Psoas muscle (tissue), 8 donors: ENCODE results near the gene MTUS2. TPM values are rescaled to one million over a fixed set of nuclear protein-coding genes. Genes with fewer than 3 reads are reported as not detected.

Source experiments
- ATAC-seq, 4 donors: fragments of 200-7000 bp; cut with Tn5 transposase; one replicate each; pipeline ENCODE4 v1.9.1; 2020; ENCODE audit warnings: moderate library complexity in 3 of 4, mild to moderate bottlenecking in 2 of 4
- DNase-seq, 2 donors: peaks; one replicate each; pipeline ENCODE4 v3.0.0-alpha.2; 2020
- H3K27ac ChIP-seq: fragments of 200-600 bp; one replicate; pipeline ENCODE4 v1.8.0; 2022
- H3K27me3 ChIP-seq, 3 donors: fragments of 200-600 bp in 1 of 3; one replicate each; pipeline versions ENCODE4 v1.6.1 to v1.8.0; 2013 to 2022; ENCODE audit warnings: low read length in 2 of 3, mild to moderate bottlenecking in 2 of 3, moderate library complexity in 1 of 3; ENCODE audit not compliant: insufficient read depth in 3 of 3
- H3K36me3 ChIP-seq, 2 donors: fragments of 200-600 bp in 1 of 2; one replicate each; pipeline versions ENCODE4 v1.6.1 to v1.8.0; 2013 to 2022; ENCODE audit warnings: low read depth in 1 of 2, mild to moderate bottlenecking in 1 of 2, moderate library complexity in 1 of 2; ENCODE audit not compliant: insufficient read depth in 1 of 2
- H3K4me1 ChIP-seq: fragments of 200-600 bp; one replicate; pipeline ENCODE4 v1.8.0; 2022
- H3K4me3 ChIP-seq: fragments of 200-600 bp; one replicate; pipeline ENCODE4 v1.8.0; 2022; ENCODE audit warnings: mild to moderate bottlenecking
- H3K9me3 ChIP-seq: fragments of 200-600 bp; one replicate; pipeline ENCODE4 v1.8.0; 2022
- CTCF ChIP-seq: fragments of 200-600 bp; IDR thresholded peaks from one replicate; pipeline ENCODE4 v1.8.0; 2022; ENCODE audit warnings: antibody characterized with exemption
- WGBS, 3 donors: extraction: QIAGEN DNeasy Blood & Tissue Kit; methylation state at CpG; one replicate each; pipeline versions ENCODE4 v1.1.6 to v1.1.7; 2013; 5-methylcytosine and 5-hydroxymethylcytosine counted together
- intact Hi-C, 2 donors: fragments of 100-400 bp; cut with DNase I; formaldehyde crosslinking; loops; one replicate each; pipeline versions ENCODE4 v1.11.0 to v1.14.2; 2022
- polyA plus RNA-seq, 3 donors: library from polyadenylated mRNA; stranded (reverse); fragments of 200-250 nt; gene quantifications; one replicate each; pipeline ENCODE4 v1.2.3, GENCODE V29; 2013
- total RNA-seq, 4 donors: library from RNA; stranded (reverse); fragmentation: NEBNext Ultra II Directional in 2 of 4; extraction: Animal tissue kit (Norgen Biotek cat#: 25700) in 2 of 4; gene quantifications; one replicate each; pipeline versions ENCODE4 v1.2.1 to v1.2.4, GENCODE V29; 2021 to 2023
- donor health status: healthy with polysubstance abuse.
- donor health status: DM: no; HTN: no; CAD: no; lungs with moderate emphysema.
- donor health status: Bipolar disorder and iron deficiency.
- donor health status: healthy.
- donor health status: DM: yes; HTN: yes; CAD: no.
- donor health status: DM: no; HTN: no; CAD: no.
- donor health status: DM: no; HTN: no; CAD: no.
- donor health status: DM: yes; HTN: yes; CAD: no.

MTUS2 gene
- total and polyA plus RNA-seq, 7 donors = 0.03 to 0.79 (median 0.14) TPM; not detected in 2

DNA sequence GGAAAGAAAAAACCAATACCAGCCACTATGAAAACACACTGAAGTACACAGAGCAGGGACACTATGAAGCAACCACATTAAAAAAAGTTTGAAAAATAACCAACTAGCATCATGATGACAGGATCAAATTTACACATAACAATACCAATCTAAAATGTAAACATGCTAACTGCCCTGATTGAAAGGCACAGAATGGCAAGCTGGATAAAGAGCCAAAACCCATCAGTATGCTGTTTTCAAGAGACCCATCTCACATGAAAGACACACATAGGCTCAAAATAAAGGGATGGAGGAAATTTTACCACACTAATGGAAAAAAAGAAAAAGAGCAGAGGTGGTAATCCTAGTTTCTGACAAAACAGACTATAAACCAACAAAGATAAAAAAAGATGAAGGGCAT, 484.0 kb downstream of the MTUS2 start:
- ATAC-seq (no peak), DNase-seq (no peak)
- intact Hi-C loops = no loop called here
- Histone ChIP-seq H3K27ac (no peak overlapping the region), H3K4me1 (no peaks in the 10 kb centered on the region), H3K36me3 (no peaks in the 10 kb centered on the region), H3K4me3 (no peak overlapping the region), H3K27me3 (peaks cover 0 to 2% (median 0%) of the 10 kb centered on the region in 3 donors), H3K9me3 (peaks cover 21% of the 10 kb centered on the region)
- no peak for TF ChIP-seq CTCF

DNA sequence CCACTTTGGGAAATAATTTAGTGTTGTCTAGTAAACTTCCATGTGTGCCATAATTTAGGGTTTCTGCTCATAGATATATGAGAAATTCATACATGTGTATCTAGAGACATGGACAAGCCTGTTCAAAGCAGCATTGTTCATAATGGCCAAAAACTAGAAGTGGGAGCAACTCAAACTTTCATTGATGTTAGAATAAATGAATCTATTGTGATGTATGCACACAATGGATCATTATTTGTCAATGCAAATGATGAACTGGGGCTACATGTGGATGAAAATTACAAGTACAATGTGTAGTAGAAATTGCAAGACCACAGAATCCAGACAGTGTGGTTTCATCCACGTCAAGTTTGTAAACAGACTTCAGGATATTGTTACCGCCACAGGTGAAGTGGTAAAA, 490.7 kb downstream of the MTUS2 start:
- Histone ChIP-seq H3K27me3 (peaks cover 0 to 2% (median 0%) of the 10 kb centered on the region in 3 donors), H3K36me3 (no peaks in the 10 kb centered on the region), H3K27ac (no peak overlapping the region), H3K4me1 (no peaks in the 10 kb centered on the region), H3K4me3 (no peak overlapping the region), H3K9me3 (peaks cover 5% of the 10 kb centered on the region)
- intact Hi-C loops = no loop called here
- no peak for ATAC-seq
- TF ChIP-seq CTCF = no peak
- WGBS, 3 donors = 72 to 73% (median 72%) methylated on average over 2 of the region's 2 CpGs
- no peak for DNase-seq

GRCh38 chr13:29315847-29316246, 495.7 kb downstream of the MTUS2 start:
- no peaks in the 10 kb centered on the region for H3K4me1 ChIP-seq
- H3K27me3 ChIP-seq = peaks cover 0 to 2% (median 0%) of the 10 kb centered on the region in 3 donors
- intact Hi-C loops = no loop called here
- 80 to 85% (median 81%) methylated on average over 2 of the region's 2 CpGs for WGBS, 3 donors
- ATAC-seq (no peak), DNase-seq (no peak)
- no peaks in the 10 kb centered on the region for H3K9me3 ChIP-seq
- no peak overlapping the region for H3K4me3 ChIP-seq
- TF ChIP-seq CTCF = no peak
- no peaks in the 10 kb centered on the region for H3K36me3 ChIP-seq
- no peak overlapping the region for H3K27ac ChIP-seq

GRCh38 chr13:29317828-29318227, 497.7 kb downstream of the MTUS2 start:
- Histone ChIP-seq H3K9me3 (no peaks in the 10 kb centered on the region), H3K27ac (no peak overlapping the region), H3K27me3 (peaks cover 0 to 2% (median 0%) of the 10 kb centered on the region in 3 donors), H3K4me1 (no peaks in the 10 kb centered on the region), H3K36me3 (no peaks in the 10 kb centered on the region), H3K4me3 (no peak overlapping the region)
- intact Hi-C loops = no loop called here
- TF ChIP-seq CTCF = no peak
- 63 to 68% (median 66%) methylated on average over 5 of the region's 5 CpGs for WGBS, 3 donors
- ATAC-seq (no peak), DNase-seq (no peak)

GRCh38 chr13:29318741-29319140, 498.6 kb downstream of the MTUS2 start:
- Histone ChIP-seq H3K9me3 (no peaks in the 10 kb centered on the region), H3K27ac (no peak overlapping the region), H3K4me1 (no peaks in the 10 kb centered on the region), H3K36me3 (no peaks in the 10 kb centered on the region), H3K27me3 (no peaks in the 10 kb centered on the region), H3K4me3 (no peak overlapping the region)
- TF ChIP-seq CTCF = no peak
- ATAC-seq (no peak), DNase-seq (no peak)
- WGBS, 3 donors = 26 to 39% (median 33%) methylated on average over 6 of the region's 6 CpGs
- intact Hi-C loops = no loop called here
